Endodermal cell (in vitro differentiated cells): ENCODE results near the gene HSF2. TPM values are rescaled to one million over a fixed set of nuclear protein-coding genes. Genes with fewer than 3 reads are reported as not detected.

ENCODE experiments used
- DNase-seq: peaks from one replicate; pipeline ENCODE4 v3.0.0-alpha.2; 2017
- H3K27ac ChIP-seq: 2 replicates; pipeline ENCODE4 v1.5.1; 2013; ENCODE audit warnings: mild to moderate bottlenecking, low read depth, low read length, moderate library complexity
- H3K27me3 ChIP-seq: 2 replicates; pipeline ENCODE4 v1.6.1; 2013; ENCODE audit warnings: mild to moderate bottlenecking, low read length, moderate library complexity; ENCODE audit not compliant: insufficient read depth, control insufficient read depth, poor library complexity, severe bottlenecking
- H3K36me3 ChIP-seq: 2 replicates; pipeline ENCODE4 v1.7.0; 2013; ENCODE audit warnings: mild to moderate bottlenecking, low read length, moderate library complexity; ENCODE audit not compliant: control insufficient read depth, insufficient read depth
- H3K4me1 ChIP-seq: one replicate; pipeline ENCODE4 v1.7.0; 2013; ENCODE audit warnings: low read length; ENCODE audit not compliant: control insufficient read depth, insufficient read depth
- H3K4me3 ChIP-seq: 2 replicates; pipeline ENCODE4 v1.5.1; 2013; ENCODE audit warnings: mild to moderate bottlenecking, low read length, moderate library complexity
- H3K9ac ChIP-seq: 2 replicates; pipeline ENCODE4 v1.6.1; 2013; ENCODE audit warnings: mild to moderate bottlenecking, low read length, moderate library complexity; ENCODE audit not compliant: poor library complexity, severe bottlenecking; ENCODE audit errors: extremely low read depth
- H3K9me3 ChIP-seq: 2 replicates; pipeline ENCODE4 v1.6.1; 2013; ENCODE audit warnings: mild to moderate bottlenecking, low read length, moderate library complexity; ENCODE audit not compliant: control insufficient read depth
- H3K27ac Mint-ChIP-seq: 2 replicates; pipeline ENCODE4 v1.8.0; 2020; ENCODE audit warnings: mixed read lengths
- H3K27me3 Mint-ChIP-seq: 2 replicates; pipeline ENCODE4 v1.8.0; 2021; ENCODE audit warnings: mild to moderate bottlenecking, mixed read lengths; ENCODE audit not compliant: insufficient read depth
- H3K36me3 Mint-ChIP-seq: 2 replicates; pipeline ENCODE4 v1.8.0; 2020; ENCODE audit warnings: low read depth, mixed read lengths
- H3K4me1 Mint-ChIP-seq: 2 replicates; pipeline ENCODE4 v1.8.0; 2020; ENCODE audit warnings: mixed read lengths
- H3K4me3 Mint-ChIP-seq: 2 replicates; pipeline ENCODE4 v1.8.0; 2020; ENCODE audit warnings: mild to moderate bottlenecking, moderate library complexity, mixed read lengths
- H3K9me3 Mint-ChIP-seq: 2 replicates; pipeline ENCODE4 v1.8.0; 2020; ENCODE audit warnings: mild to moderate bottlenecking, mixed read lengths
- WGBS, 2 experiments: methylation state at CpG; one replicate each; pipeline versions ENCODE4 v1.1.5 to v1.1.7; 2013; ENCODE audit warnings: missing lambda C conversion rate in 2 of 2, mixed read lengths in 1 of 2; ENCODE audit not compliant: insufficient coverage in 1 of 2, insufficient read length in 1 of 2; 5-methylcytosine and 5-hydroxymethylcytosine counted together
- total RNA-seq, 2 donors: library from RNA; stranded (reverse); fragmentation: NEBNext Ultra II Directional in 1 of 2; extraction: Animal tissue kit (Norgen Biotek cat#: 25700) in 1 of 2; gene quantifications; 2 replicates in 1 of 2; 3 replicates in 1 of 2; pipeline ENCODE4 v1.2.1, GENCODE V29; 2021
- TF ChIP-seq, protein P1 (sequence below): fragments of 200-600 bp; sonication (generic); conservative IDR thresholded peaks from 2 replicates; pipeline ENCODE4 v1.5.0; 2021; ENCODE audit warnings: antibody characterized with exemption, mild to moderate bottlenecking

The HSF2 gene
- total RNA-seq, 2 donors from 2014 or later = 21.0 to 34.2 TPM

DNA sequence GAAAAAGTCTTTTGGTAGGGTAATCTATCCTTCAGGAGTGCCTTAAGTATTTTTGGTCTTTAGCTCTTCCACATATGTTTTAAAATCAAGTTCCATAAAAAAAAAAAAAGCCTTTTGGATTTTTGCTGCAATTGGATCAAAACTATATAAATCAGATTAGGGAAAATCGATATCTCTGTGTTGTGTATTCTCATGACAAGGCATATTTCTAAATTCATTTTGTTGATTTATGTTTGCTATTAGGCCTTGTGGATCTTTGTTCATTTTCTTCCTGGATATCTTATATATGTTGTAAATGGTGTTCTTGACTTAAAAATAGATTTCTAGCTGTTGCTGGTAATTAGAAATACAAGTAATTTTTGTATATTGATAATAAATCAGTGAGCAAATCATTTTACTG lies 8.8 kb downstream of the HSF2 start:
- H3K9me3 ChIP-seq = no peaks in the 10 kb centered on the region
- TF ChIP-seq, protein P1, sequence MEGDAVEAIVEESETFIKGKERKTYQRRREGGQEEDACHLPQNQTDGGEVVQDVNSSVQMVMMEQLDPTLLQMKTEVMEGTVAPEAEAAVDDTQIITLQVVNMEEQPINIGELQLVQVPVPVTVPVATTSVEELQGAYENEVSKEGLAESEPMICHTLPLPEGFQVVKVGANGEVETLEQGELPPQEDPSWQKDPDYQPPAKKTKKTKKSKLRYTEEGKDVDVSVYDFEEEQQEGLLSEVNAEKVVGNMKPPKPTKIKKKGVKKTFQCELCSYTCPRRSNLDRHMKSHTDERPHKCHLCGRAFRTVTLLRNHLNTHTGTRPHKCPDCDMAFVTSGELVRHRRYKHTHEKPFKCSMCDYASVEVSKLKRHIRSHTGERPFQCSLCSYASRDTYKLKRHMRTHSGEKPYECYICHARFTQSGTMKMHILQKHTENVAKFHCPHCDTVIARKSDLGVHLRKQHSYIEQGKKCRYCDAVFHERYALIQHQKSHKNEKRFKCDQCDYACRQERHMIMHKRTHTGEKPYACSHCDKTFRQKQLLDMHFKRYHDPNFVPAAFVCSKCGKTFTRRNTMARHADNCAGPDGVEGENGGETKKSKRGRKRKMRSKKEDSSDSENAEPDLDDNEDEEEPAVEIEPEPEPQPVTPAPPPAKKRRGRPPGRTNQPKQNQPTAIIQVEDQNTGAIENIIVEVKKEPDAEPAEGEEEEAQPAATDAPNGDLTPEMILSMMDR = no peak
- peaks cover 8% of the 10 kb centered on the region for H3K36me3 ChIP-seq
- no peaks in the 10 kb centered on the region for H3K27me3 Mint-ChIP-seq
- H3K4me1 Mint-ChIP-seq = peaks cover 5% of the 10 kb centered on the region
- no peak overlapping the region for H3K4me3 Mint-ChIP-seq
- H3K27ac Mint-ChIP-seq = no peak overlapping the region
- no peaks in the 10 kb centered on the region for H3K27me3 ChIP-seq
- DNase-seq = no peak
- 90 to 100% methylated on average over 1 of the region's 1 CpG for WGBS, 2 experiments
- peaks cover 10% of the 10 kb centered on the region for H3K36me3 Mint-ChIP-seq
- no peaks in the 10 kb centered on the region for H3K9me3 Mint-ChIP-seq
- no peaks in the 10 kb centered on the region for H3K4me1 ChIP-seq
- no peak overlapping the region for H3K9ac ChIP-seq
- H3K27ac ChIP-seq = no peak overlapping the region
- no peak overlapping the region for H3K4me3 ChIP-seq

DNA sequence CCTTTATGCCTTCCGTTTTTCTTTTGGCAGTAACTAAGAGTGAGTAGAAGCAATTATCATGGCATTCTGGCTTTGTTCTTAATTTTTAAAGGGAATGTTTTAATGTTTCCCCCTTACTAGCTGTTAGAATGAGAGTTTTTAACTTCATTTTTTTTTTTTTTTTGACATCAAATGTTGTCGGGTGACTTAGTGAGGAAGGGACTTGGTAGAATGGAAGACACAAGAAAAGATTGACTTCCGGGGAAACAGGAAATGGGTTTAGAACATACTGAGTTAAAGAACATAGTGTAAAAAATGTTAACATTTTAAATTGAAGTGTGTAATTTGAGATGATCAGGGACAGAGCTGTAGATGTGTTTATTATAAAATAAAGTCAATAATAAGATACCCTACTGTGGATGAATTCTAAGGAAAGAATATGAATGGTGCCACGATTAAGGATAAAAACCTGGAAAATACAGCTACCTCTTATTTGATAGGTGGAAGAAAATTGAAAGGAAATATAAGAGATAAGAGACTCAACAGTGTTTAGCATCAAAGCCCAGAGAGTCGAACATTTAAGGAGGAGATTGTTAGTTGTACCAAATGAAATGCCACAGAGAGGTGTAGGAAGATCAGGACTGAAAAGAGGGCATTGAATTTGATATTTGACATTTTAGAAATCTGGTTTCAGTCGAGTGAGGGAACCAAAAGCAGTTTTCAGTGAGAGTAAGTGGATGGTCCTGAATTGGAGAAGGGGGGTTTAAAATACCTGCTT lies 9.4 kb downstream of the HSF2 start:
- Histone ChIP-seq H3K9me3 (no peaks in the 10 kb centered on the region), H3K4me1 (no peaks in the 10 kb centered on the region), H3K9ac (no peak overlapping the region), H3K27me3 (no peaks in the 10 kb centered on the region), H3K4me3 (no peak overlapping the region), H3K27ac (no peak overlapping the region), H3K36me3 (peaks cover 11% of the 10 kb centered on the region)
- Mint-ChIP-seq H3K36me3 (peaks cover 16% of the 10 kb centered on the region), H3K4me3 (no peak overlapping the region), H3K27ac (no peak overlapping the region), H3K4me1 (peaks cover 5% of the 10 kb centered on the region), H3K27me3 (no peaks in the 10 kb centered on the region), H3K9me3 (no peaks in the 10 kb centered on the region)
- 89 to 95% methylated on average over 3 to 6 of the region's 6 CpGs for WGBS, 2 experiments
- no peak for DNase-seq
- TF ChIP-seq, protein P1 = no peak

GRCh38 chr6:122412001-122412400 lies 12.5 kb downstream of the HSF2 start:
- Histone ChIP-seq H3K9ac (no peak overlapping the region), H3K4me3 (no peak overlapping the region), H3K27ac (no peak overlapping the region), H3K4me1 (no peaks in the 10 kb centered on the region), H3K36me3 (peaks cover 32% of the 10 kb centered on the region), H3K9me3 (no peaks in the 10 kb centered on the region), H3K27me3 (no peaks in the 10 kb centered on the region)
- no peak overlapping the region for H3K4me3 Mint-ChIP-seq
- DNase-seq = no peak
- H3K36me3 Mint-ChIP-seq = peaks cover 30% of the 10 kb centered on the region
- TF ChIP-seq, protein P1 = no peak
- no peaks in the 10 kb centered on the region for H3K27me3 Mint-ChIP-seq
- no peaks in the 10 kb centered on the region for H3K4me1 Mint-ChIP-seq
- no peak overlapping the region for H3K27ac Mint-ChIP-seq
- no peaks in the 10 kb centered on the region for H3K9me3 Mint-ChIP-seq
